H1 (cell line): Measurements from ENCODE around the gene CELF4. TPM values are rescaled to one million over a fixed set of nuclear protein-coding genes. Genes with fewer than 3 reads are reported as not detected.

Experiments
- CTCF ChIA-PET: fragments of 300-600 bp; sonication (Branson Sonifier 250); formaldehyde crosslinking; loops from one replicate; lab custom pipeline; 2021; ENCODE audit not compliant: partially characterized antibody; lab: Charles Lee
- POLR2A ChIA-PET: fragments of 300-600 bp; sonication (Branson Sonifier 250); formaldehyde crosslinking; loops from one replicate; lab custom pipeline; 2021; ENCODE audit warnings: inconsistent platforms; ENCODE audit not compliant: partially characterized antibody; lab: Charles Lee
- DNase-seq, 2 experiments: peaks; one replicate each; pipeline versions ENCODE4 v3.0.0 to v3.0.0-alpha.2; 2010 to 2022; ENCODE audit warnings: low spot score in 2 of 2, low read depth in 1 of 2, mixed read lengths in 1 of 2
- FAIRE-seq: peaks from 2 replicates; lab custom pipeline; 2011; peaks lifted over from hg19 to GRCh38; lab: Jason Lieb, UNC
- H2AFZ ChIP-seq: 2 replicates; pipeline ENCODE4 v1.8.1; 2012; ENCODE audit warnings: low read length, inconsistent platforms
- H2AK5ac ChIP-seq: 2 replicates; pipeline ENCODE4 v1.6.1; 2013; ENCODE audit warnings: low read depth, low read length
- H2BK120ac ChIP-seq: replicated peaks from 2 replicates; pipeline ENCODE3; 2013; ENCODE audit warnings: low read depth, low read length, inconsistent platforms
- H2BK12ac ChIP-seq: 2 replicates; pipeline ENCODE4 v1.6.1; 2013; ENCODE audit warnings: low read depth, low read length
- H2BK15ac ChIP-seq: 2 replicates; pipeline ENCODE4 v1.6.1; 2013; ENCODE audit warnings: low read length
- H2BK20ac ChIP-seq: 2 replicates; pipeline ENCODE4 v1.6.1; 2013; ENCODE audit warnings: low read length
- H2BK5ac ChIP-seq: 2 replicates; pipeline ENCODE4 v1.6.1; 2013; ENCODE audit warnings: low read depth, low read length
- H3K14ac ChIP-seq: 2 replicates; pipeline ENCODE4 v1.6.1; 2013; ENCODE audit warnings: inconsistent platforms; ENCODE audit not compliant: insufficient read length
- H3K18ac ChIP-seq: 2 replicates; pipeline ENCODE4 v1.6.1; 2013; ENCODE audit warnings: low read length; ENCODE audit errors: extremely low read depth
- H3K23ac ChIP-seq: 2 replicates; pipeline ENCODE4 v1.6.1; 2013; ENCODE audit warnings: inconsistent platforms; ENCODE audit not compliant: insufficient read length
- H3K23me2 ChIP-seq: 2 replicates; pipeline ENCODE4 v1.6.1; 2013; ENCODE audit warnings: low read depth, low read length
- H3K27ac ChIP-seq: 2 replicates; pipeline ENCODE4 v1.6.1; 2011; ENCODE audit warnings: low read depth, low read length, inconsistent platforms
- H3K27me3 ChIP-seq, 4 experiments: replicated peaks in 1 of 4; 1 replicate in 1 of 4; 2 replicates in 3 of 4; pipeline versions ENCODE4 v1.6.1 to v1.8.1; 2011 to 2013; ENCODE audit warnings: low read length in 3 of 4, mild to moderate bottlenecking in 3 of 4, inconsistent platforms in 2 of 4, mixed read lengths in 2 of 4, moderate library complexity in 1 of 4; ENCODE audit not compliant: control insufficient read depth in 3 of 4, insufficient read depth in 3 of 4; ENCODE audit errors: extremely low read depth in 1 of 4
- H3K36me3 ChIP-seq, 4 experiments: 2 replicates each; pipeline versions ENCODE4 v1.6.1 to v1.8.1; 2011 to 2013; ENCODE audit warnings: mild to moderate bottlenecking in 4 of 4, low read length in 3 of 4, moderate library complexity in 2 of 4, control low read depth in 1 of 4, inconsistent platforms in 1 of 4; ENCODE audit not compliant: insufficient read depth in 4 of 4, control insufficient read depth in 2 of 4
- H3K4ac ChIP-seq: replicated peaks from 2 replicates; pipeline ENCODE3; 2013; ENCODE audit warnings: low read length, low read depth, mixed read lengths, inconsistent platforms; ENCODE audit not compliant: insufficient read length
- H3K4me1 ChIP-seq, 4 experiments: replicated peaks in 1 of 4; 1 replicate in 1 of 4; 2 replicates in 3 of 4; pipeline versions ENCODE4 v1.6.1 to v1.8.1; 2011 to 2013; ENCODE audit warnings: low read length in 3 of 4, inconsistent platforms in 2 of 4, mixed read lengths in 1 of 4; ENCODE audit not compliant: insufficient read depth in 4 of 4, control insufficient read depth in 3 of 4
- H3K4me2 ChIP-seq, 2 experiments: 2 replicates each; pipeline versions ENCODE4 v1.6.1 to v1.8.1; 2011 to 2013; ENCODE audit warnings: low read depth in 2 of 2, low read length in 2 of 2, control low read depth in 1 of 2, inconsistent platforms in 1 of 2, mild to moderate bottlenecking in 1 of 2; ENCODE audit not compliant: insufficient read depth in 1 of 2
- H3K4me3 ChIP-seq, 4 experiments: fragments of 200-600, 300-600 bp in 1 of 4; sonication (generic), shearing (Covaris generic), sonication (Bioruptor Twin) in 1 of 4; 2 replicates each; pipeline versions ENCODE4 v1.5.1 to v1.8.1; 2011 to 2016; ENCODE audit warnings: low read length in 4 of 4, low read depth in 3 of 4, control low read depth in 2 of 4, inconsistent platforms in 2 of 4, mild to moderate bottlenecking in 2 of 4, mixed read lengths in 1 of 4, moderate library complexity in 1 of 4; ENCODE audit not compliant: insufficient read depth in 2 of 4; ENCODE audit errors: extremely low read depth in 1 of 4
- H3K56ac ChIP-seq: replicated peaks from 2 replicates; pipeline ENCODE3; 2013; ENCODE audit warnings: low read depth, mild to moderate bottlenecking, mixed read lengths, low read length, inconsistent platforms; ENCODE audit not compliant: insufficient read length
- H3K79me1 ChIP-seq: 2 replicates; pipeline ENCODE4 v1.6.1; 2013; ENCODE audit warnings: low read depth, low read length, control low read depth
- H3K79me2 ChIP-seq, 2 experiments: 2 replicates each; pipeline versions ENCODE4 v1.6.1 to v1.8.1; 2012 to 2013; ENCODE audit warnings: low read length in 2 of 2, mild to moderate bottlenecking in 2 of 2, inconsistent platforms in 1 of 2; ENCODE audit not compliant: insufficient read depth in 2 of 2, control insufficient read depth in 1 of 2
- H3K9ac ChIP-seq, 4 experiments: replicated peaks in 1 of 4; 1 replicate in 1 of 4; 2 replicates in 3 of 4; pipeline versions ENCODE4 v1.6.1 to v1.8.1; 2011 to 2013; ENCODE audit warnings: low read depth in 3 of 4, low read length in 3 of 4, control low read depth in 2 of 4, mild to moderate bottlenecking in 2 of 4, moderate library complexity in 2 of 4, inconsistent platforms in 1 of 4; ENCODE audit errors: extremely low read depth in 1 of 4
- H3K9me3 ChIP-seq, 2 experiments: 2 replicates each; pipeline versions ENCODE4 v1.6.1 to v1.8.1; 2012 to 2013; ENCODE audit warnings: mild to moderate bottlenecking in 2 of 2, moderate library complexity in 2 of 2, control low read depth in 1 of 2, inconsistent platforms in 1 of 2, low read depth in 1 of 2, low read length in 1 of 2, mixed read lengths in 1 of 2; ENCODE audit not compliant: insufficient read depth in 2 of 2
- H4K20me1 ChIP-seq, 2 experiments: replicated peaks in 1 of 2; 2 replicates each; pipeline versions ENCODE3 to v1.8.1; 2011 to 2013; ENCODE audit warnings: inconsistent platforms in 2 of 2, low read length in 2 of 2, mild to moderate bottlenecking in 1 of 2; ENCODE audit not compliant: insufficient read depth in 2 of 2, control insufficient read depth in 1 of 2
- H4K5ac ChIP-seq: 2 replicates; pipeline ENCODE4 v1.6.1; 2013; ENCODE audit warnings: low read length, low read depth, mixed read lengths, inconsistent platforms; ENCODE audit not compliant: insufficient read length
- H4K8ac ChIP-seq: 2 replicates; pipeline ENCODE4 v1.8.0; 2013; ENCODE audit warnings: mild to moderate bottlenecking, moderate library complexity, low read length, inconsistent platforms; ENCODE audit not compliant: insufficient read depth; ENCODE audit errors: extremely low read depth
- H4K91ac ChIP-seq: replicated peaks from 2 replicates; pipeline ENCODE3; 2013; ENCODE audit warnings: low read length, mixed read lengths, inconsistent platforms; ENCODE audit not compliant: insufficient read length
- CHD2 ChIP-seq: IDR thresholded peaks from 2 replicates; pipeline ENCODE4 v1.6.1; 2012; ENCODE audit warnings: low read length, improper control_type of control experiment
- CREB1 ChIP-seq: IDR thresholded peaks from 2 replicates; pipeline ENCODE4 v1.6.1; 2012; ENCODE audit warnings: inconsistent platforms
- EZH2 ChIP-seq: fragments of 200-600 bp; sonication (generic); IDR thresholded peaks from 2 replicates; pipeline ENCODE4 v1.7.1; 2012; ENCODE audit warnings: low read depth, mild to moderate bottlenecking, moderate library complexity, low read length, inconsistent platforms; ENCODE audit not compliant: severe bottlenecking
- GTF2F1 ChIP-seq: IDR thresholded peaks from 2 replicates; pipeline ENCODE4 v1.6.1; 2012; ENCODE audit warnings: low read depth, low read length, improper control_type of control experiment, borderline replicate concordance
- HDAC2 ChIP-seq, 2 experiments: fragments of 300-600 bp in 1 of 2; sonication (generic) in 1 of 2; IDR thresholded peaks; 2 replicates each; pipeline ENCODE4 v1.6.1; 2011 to 2012; ENCODE audit warnings: low read depth in 2 of 2, low read length in 2 of 2, mild to moderate bottlenecking in 2 of 2, moderate library complexity in 2 of 2, borderline replicate concordance in 1 of 2, inconsistent platforms in 1 of 2
- PHF8 ChIP-seq: fragments of 200-600 bp; sonication (generic); conservative IDR thresholded peaks from 2 replicates; pipeline ENCODE4 v1.7.1; 2012; ENCODE audit warnings: low read depth, mild to moderate bottlenecking, inconsistent platforms, low read length, moderate library complexity
- SAP30 ChIP-seq: fragments of 300-600 bp; sonication (generic); IDR thresholded peaks from 2 replicates; pipeline ENCODE4 v1.7.1; 2012; ENCODE audit warnings: low read length, moderate library complexity, mild to moderate bottlenecking, inconsistent platforms; ENCODE audit not compliant: insufficient read depth, insufficient replicate concordance
- SIRT6 ChIP-seq: IDR thresholded peaks from one replicate; pipeline ENCODE4 v1.7.1; 2012; ENCODE audit warnings: low read length, inconsistent platforms
- TBP ChIP-seq: IDR thresholded peaks from 2 replicates; pipeline ENCODE4 v1.6.1; 2011; ENCODE audit warnings: low read depth, low read length, improper control_type of control experiment
- TCF12 ChIP-seq: IDR thresholded peaks from 2 replicates; pipeline ENCODE4 v1.6.1; 2011; ENCODE audit warnings: low read depth, mild to moderate bottlenecking, low read length
- YY1 ChIP-seq: IDR thresholded peaks from 2 replicates; pipeline ENCODE4 v1.6.1; 2011; ENCODE audit warnings: low read depth, mild to moderate bottlenecking, low read length
- ZNF274 ChIP-seq: IDR thresholded peaks from 2 replicates; pipeline ENCODE4 v1.7.0; 2012; ENCODE audit warnings: low read length, borderline replicate concordance; ENCODE audit errors: extremely low read depth
- WGBS, 2 experiments: shearing (Covaris generic) in 1 of 2; methylation state at CpG; one replicate each; pipeline versions ENCODE4 v1.1.6 to v1.1.7; 2013 to 2015; ENCODE audit warnings: low lambda C conversion rate in 2 of 2, mixed read lengths in 2 of 2, inconsistent platforms in 1 of 2, low coverage in 1 of 2, missing lambda C conversion rate in 1 of 2; ENCODE audit not compliant: insufficient replicate concordance in 2 of 2, insufficient coverage in 1 of 2, insufficient read length in 1 of 2; ENCODE audit errors: extremely low coverage in 1 of 2, missing lambda C conversion rate in 1 of 2; 5-methylcytosine and 5-hydroxymethylcytosine counted together
- polyA plus RNA-seq, 7 experiments: library from polyadenylated mRNA; depleted of rRNA in 3 of 7; stranded (reverse) in 5 of 7; unstranded in 2 of 7; fragments of >200 nt in 5 of 7; fragments of 200-250 nt in 2 of 7; gene quantifications; 1 replicate in 5 of 7; 2 replicates in 1 of 7; 4 replicates in 1 of 7; pipeline versions ENCODE4 v1.2.1 to v1.2.3, GENCODE V29; 2011 to 2013; ENCODE audit warnings: missing spikeins in 2 of 7, mixed read lengths in 2 of 7
- total RNA-seq: library from RNA; stranded (reverse); fragmentation: NEBNext Ultra II Directional; extraction: Animal tissue kit (Norgen Biotek cat#: 25700); gene quantifications from 2 replicates; pipeline ENCODE4 v1.2.1, GENCODE V29; 2021

CELF4 gene
- total and polyA plus RNA-seq, 2 of the 8 experiments (the other 6 are each of a cell fraction or from before 2014, with no cell fraction given) = 1.6 to 3.4 TPM

GRCh38 chr18:37483221-37483971 is 82.2 kb downstream of the CELF4 start:
- no peaks in the 10 kb centered on the region for H3K79me1 ChIP-seq
- no peak overlapping the region for H2BK120ac ChIP-seq
- H4K5ac ChIP-seq = no peak overlapping the region
- no peak overlapping the region for H4K91ac ChIP-seq
- no peak overlapping the region for H4K8ac ChIP-seq
- no peak overlapping the region for H2BK15ac ChIP-seq
- H2BK20ac ChIP-seq = no peak overlapping the region
- H4K20me1 ChIP-seq = no peaks in the 10 kb centered on the region
- H2AK5ac ChIP-seq = no peak overlapping the region
- H3K36me3 ChIP-seq = no peaks in the 10 kb centered on the region
- H3K14ac ChIP-seq = no peak overlapping the region
- no peak overlapping the region for H3K56ac ChIP-seq
- H3K4me1 ChIP-seq = peaks cover 3 to 21% (median 14%) of the 10 kb centered on the region in 4 experiments
- CTCF ChIA-PET = interaction anchor here (0.8 to 9.8 kb wide), 22 partner anchors 7 to 140 kb away, joined by 3 to 93 read pairs (median 4); no protein-coding TSS in a partner anchor
- H3K27me3 ChIP-seq = peaks cover 0 to 34% (median 22%) of the 10 kb centered on the region in 4 experiments; a peak in 6 of 7 replicates
- H3K18ac ChIP-seq = no peak overlapping the region
- no peak overlapping the region; a peak in 1 of 7 replicates for H3K9ac ChIP-seq
- H3K4ac ChIP-seq = no peak overlapping the region
- H3K9me3 ChIP-seq = no peaks in the 10 kb centered on the region
- peak overlapping the region; percentile 19 to 84; a peak in 3 of 4 replicates for H3K4me2 ChIP-seq
- DNase-seq (no peak), FAIRE-seq (peak; percentile 80)
- H3K79me2 ChIP-seq = no peaks in the 10 kb centered on the region
- H2BK5ac ChIP-seq = no peak overlapping the region
- H2BK12ac ChIP-seq = no peak overlapping the region
- no peak overlapping the region for H3K23ac ChIP-seq
- H3K4me3 ChIP-seq = no peak overlapping the region
- peaks cover 4% of the 10 kb centered on the region for H3K23me2 ChIP-seq
- WGBS, 2 experiments = 46% methylated on average over 12 of the region's 12 CpGs; no CpG with 5 or more reads in 1 of the 2 experiments
- POLR2A ChIA-PET = interaction anchor here (0.8 to 1.8 kb wide), 9 partner anchors 11 to 141 kb away, joined by 3 to 6 read pairs (median 4); no protein-coding TSS in a partner anchor
- H3K27ac ChIP-seq = no peak overlapping the region
- H2AFZ ChIP-seq = no peak overlapping the region
- TF ChIP-seq SIRT6 (no peak), TBP (no peak), HDAC2 (IDR thresholded peaks at IDR 0.05; ENCODE audit: borderline replicate concordance in 1 of 2, low read depth in 2 of 2, low read length in 2 of 2) (peak in 1 of 2 experiments; percentile 49; a peak in 1 of 4 replicates), YY1 (no peak), ZNF274 (no peak), GTF2F1 (no peak), PHF8 (no peak), CHD2 (no peak), SAP30 (peak; percentile 58), TCF12 (no peak), CREB1 (no peak), EZH2 (no peak)
